Measurements from ENCODE around the gene TEX54. TPM values are rescaled to one million over a fixed set of nuclear protein-coding genes. Genes with fewer than 3 reads are reported as not detected.

The TEX54 gene
- total RNA-seq (2012; rRNA removed) (not detected in 2 replicates), polyA plus RNA-seq (2012; rRNA removed) (not detected in 2 replicates), Bru-seq, nascent RNA (percentile 16 among the genes with signal in this experiment), BruChase-seq, experiment 1, labeled RNA remaining after a 6-hour chase (percentile 38 among the genes with signal in this experiment), BruChase-seq, experiment 2, labeled RNA remaining after a 2-hour chase (percentile 30 among the genes with signal in this experiment)
- polyA plus RNA-seq (2012; cell fraction: cytosol; rRNA removed), result not detected in 2 replicates
- not detected in 2 replicates for polyA plus RNA-seq (2012; cell fraction: nucleus; rRNA removed; ENCODE audit: low replicate concordance)
- long read RNA-seq, result 0 reads

DNA sequence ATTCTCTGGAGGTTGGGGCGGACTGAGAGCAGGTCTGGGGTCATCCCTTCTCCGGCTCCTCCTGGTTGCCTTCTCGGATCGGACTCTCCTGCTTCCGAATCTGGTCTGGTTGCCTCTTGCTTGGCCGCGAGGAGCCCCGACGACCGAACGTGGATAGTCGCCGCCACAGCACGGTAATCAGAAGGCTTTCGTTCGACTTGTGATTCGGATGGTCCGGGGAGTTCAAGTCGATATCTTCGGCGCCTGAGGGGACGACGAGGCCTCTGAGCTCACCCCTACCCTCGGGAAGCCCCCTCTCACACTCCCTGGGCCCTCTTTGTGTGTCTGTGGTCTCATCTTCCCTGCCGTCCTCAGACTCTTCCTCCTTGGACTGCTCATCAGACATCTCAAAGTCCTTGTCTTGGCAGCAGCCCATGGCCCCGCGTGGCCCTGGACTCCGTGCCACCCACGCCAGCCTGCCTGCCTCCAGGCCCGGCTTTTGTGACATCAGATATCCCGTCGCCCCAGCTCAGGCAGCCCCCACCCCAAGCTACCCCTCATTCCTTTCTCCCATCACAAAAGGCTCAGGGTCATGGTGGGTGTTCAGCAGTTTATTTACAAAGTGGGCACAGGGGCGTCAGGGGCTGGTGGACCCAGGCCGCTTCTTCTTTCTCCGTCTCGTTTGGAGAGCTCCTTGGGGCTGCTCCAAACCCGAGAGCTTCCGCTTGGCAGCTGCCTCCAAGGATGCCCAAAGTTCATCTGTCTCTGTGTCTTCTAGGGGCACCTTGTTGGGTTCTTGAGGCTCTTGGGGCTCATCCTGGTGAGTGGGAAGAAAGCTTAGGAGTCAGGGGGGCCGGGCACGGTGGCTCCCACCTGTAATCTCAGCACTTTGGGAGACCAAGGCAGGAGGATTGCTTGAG, at the start of gene TEX54:
Gene TEX54 (minus strand): TSS at position 506 of the 899 bp plus-strand sequence.
- H3K9me1 ChIP-seq (ENCODE audit: insufficient read depth, low read length), result peaks cover 4% of the 10 kb centered on the region; the same call in 1 of the 2 replicates
- H3K27me3 ChIP-seq (ENCODE audit: control insufficient read depth, insufficient read depth, low read length), result no peaks in the 10 kb centered on the region
- H3K23ac ChIP-seq (ENCODE audit: low read depth, low read length), result peak within 1 kb of the TSS; percentile 90
- peak within 1 kb of the TSS; percentile 67 for H3K18ac ChIP-seq (ENCODE audit: low read depth, low read length)
- peaks cover 12% of the 10 kb centered on the region for H3K4me1 ChIP-seq (ENCODE audit: control insufficient read depth, insufficient read depth, low read length)
- 0 out of 2 replicates have a peak within 1 kb of the TSS, but pooled peaks have one; percentile 38 for H2BK20ac ChIP-seq (ENCODE audit: low read depth, low read length)
- peaks cover 29% of the 10 kb centered on the region; the same call in 1 of the 2 replicates for H4K20me1 ChIP-seq (ENCODE audit: insufficient read depth, low read length)
- H4K5ac ChIP-seq (ENCODE audit: low read depth, low read length), result peak within 1 kb of the TSS; percentile 61
- in situ Hi-C loops (cut with MboI; ENCODE audit: low sequenced_read_pairs), result no loop called here
- peak within 1 kb of the TSS; percentile 95 for H3K4me2 ChIP-seq (ENCODE audit: low read depth, low read length)
- H2BK15ac ChIP-seq (ENCODE audit: low read depth, low read length), result no peak within 1 kb of the TSS
- ChIA-PET CTCF (no interaction called here), POLR2A (ENCODE audit: unreplicated experiment) (interaction anchor here (0.6 to 1.8 kb wide), 4 partner anchors 9 to 159 kb away, joined by 3 to 16 read pairs (median 4); partner anchors contain the start of gene HNRNPUL2)
- peak within 1 kb of the TSS; percentile 96 for H2BK5ac ChIP-seq (ENCODE audit: low read depth, low read length, poor library complexity, severe bottlenecking)
- BruUV-seq (replicated peaks), result TSS peak; percentile 95
- H3K9ac ChIP-seq (ENCODE audit: low read depth, low read length), result peak within 1 kb of the TSS; percentile 94
- peak within 1 kb of the TSS; percentile 61 for H2AK5ac ChIP-seq (ENCODE audit: low read depth, low read length)
- peaks cover 26% of the 10 kb centered on the region for H3K36me3 ChIP-seq (ENCODE audit: control insufficient read depth, insufficient read depth, low read length)
- H3K56ac ChIP-seq (ENCODE audit: extremely low read depth, insufficient read depth, low read length), result peak within 1 kb of the TSS; percentile 67
- intact Hi-C loops (cut with micrococcal nuclease), result loop anchor here (2.0 kb wide), 1 partner anchor 46 kb away; the partner anchor contains the start of gene TMEM179B
- 0% methylated on average over 14 of the region's 40 CpGs; no CpG with 5 or more reads in 1 of the 2 experiments for WGBS, 2 experiments (ENCODE audit: extremely low coverage in 2 of 2, insufficient read length in 1 of 2)
- ATAC-seq (ENCODE audit: low read depth) (peak; percentile 18), DNase-seq (peak; percentile 22)
- H3K79me1 ChIP-seq (ENCODE audit: low read depth in 1 of 2, low read length in 2 of 2), result peaks cover 22 to 77% of the 10 kb centered on the region in 2 experiments; a peak in 3 of 4 replicates
- H4K8ac ChIP-seq (ENCODE audit: low read depth in 2 of 2, low read length in 2 of 2), result peak within 1 kb of the TSS; percentile 21 to 94; a peak in 3 of 4 replicates
- peak within 1 kb of the TSS; percentile 94 for H3K4me3 ChIP-seq (ENCODE audit: insufficient read depth, low read depth, low read length)
- H2AK9ac ChIP-seq (replicated peaks; ENCODE audit: low read depth, low read length, poor library complexity), result peak within 1 kb of the TSS; percentile 100
- no peaks in the 10 kb centered on the region for H3K9me3 ChIP-seq (ENCODE audit: control insufficient read depth, insufficient read depth, low read length)
- H3K27ac ChIP-seq (ENCODE audit: insufficient read depth, low read length), result peak within 1 kb of the TSS; percentile 95
- dilution Hi-C loops (cut with HindIII; ENCODE audit: low sequenced_read_pairs, unreplicated experiment), result no loop called here
- TF ChIP-seq MXI1 (IDR thresholded peaks at IDR 0.05; ENCODE audit: borderline replicate concordance, low read depth, low read length) (peak; percentile 74), RAD21 (IDR thresholded peaks at IDR 0.05; ENCODE audit: low read length) (no peak), MAZ (IDR thresholded peaks at IDR 0.05; ENCODE audit: borderline replicate concordance, low read depth, low read length) (0 out of 2 replicates have a peak, but pooled peaks have one; percentile 15)
- H3K4ac ChIP-seq (ENCODE audit: low read depth, low read length), result peak within 1 kb of the TSS; percentile 88
- H2AFZ ChIP-seq (replicated peaks; ENCODE audit: low read length, poor library complexity), result peak within 1 kb of the TSS; percentile 99
- peak within 1 kb of the TSS; percentile 64; the same call in 1 of the 2 replicates for H2BK120ac ChIP-seq (ENCODE audit: low read depth, low read length)
- H4K91ac ChIP-seq (ENCODE audit: insufficient read depth, low read depth, low read length), result peak within 1 kb of the TSS; percentile 63
- peak within 1 kb of the TSS; percentile 92 for H3K14ac ChIP-seq (replicated peaks; ENCODE audit: low read depth, low read length)
